Stomach smooth muscle (tissue), 2 donors: ENCODE data around the gene CHST13.

ENCODE experiments used
- H3K27ac ChIP-seq: one replicate; pipeline ENCODE4 v1.7.0; 2013; ENCODE audit warnings: mild to moderate bottlenecking, low read length, inconsistent platforms
- H3K27me3 ChIP-seq, 2 donors: one replicate each; pipeline ENCODE4 v1.7.0; 2013; ENCODE audit warnings: low read length in 2 of 2; ENCODE audit not compliant: insufficient read depth in 2 of 2, control insufficient read depth in 1 of 2
- H3K36me3 ChIP-seq, 2 donors: one replicate each; pipeline ENCODE4 v1.7.0; 2013; ENCODE audit warnings: low read length in 2 of 2; ENCODE audit not compliant: control insufficient read depth in 2 of 2, insufficient read depth in 2 of 2
- H3K4me1 ChIP-seq: one replicate; pipeline ENCODE4 v1.7.0; 2013; ENCODE audit warnings: low read length; ENCODE audit not compliant: control insufficient read depth, insufficient read depth
- H3K4me3 ChIP-seq, 2 donors: one replicate each; pipeline ENCODE4 v1.7.0; 2013; ENCODE audit warnings: low read length in 2 of 2
- H3K9ac ChIP-seq, 2 donors: one replicate each; pipeline ENCODE4 v1.7.0; 2013; ENCODE audit warnings: low read length in 2 of 2, mild to moderate bottlenecking in 1 of 2
- H3K9me3 ChIP-seq, 2 donors: one replicate each; pipeline ENCODE4 v1.7.0; 2013; ENCODE audit warnings: low read length in 2 of 2; ENCODE audit not compliant: control insufficient read depth in 2 of 2
- donor health status: healthy.
- donor health status: Pancreatic carcinoma.

The CHST13 gene

DNA sequence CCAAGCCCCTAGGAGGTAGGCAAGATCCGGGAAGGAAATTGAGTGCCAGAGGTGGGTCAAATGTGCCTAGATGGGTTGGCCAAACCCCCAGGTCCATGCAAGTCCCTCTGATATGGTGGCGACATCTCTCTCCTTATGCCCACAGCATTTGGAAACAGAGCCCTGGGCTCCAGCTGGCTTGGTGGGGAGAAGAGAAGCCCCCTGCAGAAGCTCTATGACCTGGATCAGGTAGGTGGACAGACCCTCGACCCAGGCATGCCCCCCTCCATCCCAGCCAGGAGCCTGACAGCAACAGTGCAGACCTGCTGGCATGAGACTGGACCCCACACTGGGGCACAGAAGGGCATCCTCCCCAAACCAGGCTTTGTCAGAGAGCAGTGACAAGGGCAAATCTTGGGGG, 12.2 kb downstream of the CHST13 start:
- Histone ChIP-seq H3K4me3 (no peak overlapping the region), H3K27ac (no peak overlapping the region), H3K4me1 (no peaks in the 10 kb centered on the region), H3K27me3 (peaks cover 10 to 22% of the 10 kb centered on the region in 2 donors), H3K9me3 (no peaks in the 10 kb centered on the region), H3K36me3 (no peaks in the 10 kb centered on the region), H3K9ac (no peak overlapping the region)

DNA sequence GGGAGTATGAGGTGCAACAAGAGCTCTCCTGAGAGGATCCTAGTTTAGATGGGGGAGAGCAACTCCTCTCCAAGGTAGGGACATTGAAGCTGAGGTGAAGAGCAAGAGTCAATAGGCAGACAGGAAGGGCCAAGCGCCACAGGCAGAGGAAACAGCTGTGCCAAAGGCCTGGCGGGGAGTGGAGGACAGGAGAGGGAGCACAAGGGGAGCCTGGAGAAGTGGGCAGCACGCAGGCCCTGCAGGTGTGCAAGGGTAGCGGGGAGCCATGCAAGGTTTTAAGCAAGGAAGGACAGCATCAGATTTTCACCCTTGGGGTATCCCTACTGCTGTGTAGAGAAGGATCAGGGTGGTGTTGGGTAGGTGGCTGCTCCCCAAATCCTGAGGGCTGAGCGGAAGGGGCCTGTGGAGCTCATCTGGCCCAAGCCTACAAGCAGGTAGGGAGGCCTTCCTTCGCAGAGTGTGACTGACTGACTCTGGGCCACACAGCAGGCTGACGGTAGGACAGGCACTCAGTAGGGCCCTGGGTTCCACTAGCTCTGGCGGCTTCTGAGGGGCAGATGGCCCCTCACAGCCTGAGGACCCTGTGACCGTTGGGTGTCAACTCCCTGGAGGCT, 13.3 kb downstream of the CHST13 start:
- peaks cover 20 to 22% of the 10 kb centered on the region in 2 donors for H3K27me3 ChIP-seq
- H3K9me3 ChIP-seq = no peaks in the 10 kb centered on the region
- no peak overlapping the region for H3K27ac ChIP-seq
- no peak overlapping the region for H3K9ac ChIP-seq
- no peaks in the 10 kb centered on the region for H3K4me1 ChIP-seq
- no peak overlapping the region for H3K4me3 ChIP-seq
- no peaks in the 10 kb centered on the region for H3K36me3 ChIP-seq

DNA sequence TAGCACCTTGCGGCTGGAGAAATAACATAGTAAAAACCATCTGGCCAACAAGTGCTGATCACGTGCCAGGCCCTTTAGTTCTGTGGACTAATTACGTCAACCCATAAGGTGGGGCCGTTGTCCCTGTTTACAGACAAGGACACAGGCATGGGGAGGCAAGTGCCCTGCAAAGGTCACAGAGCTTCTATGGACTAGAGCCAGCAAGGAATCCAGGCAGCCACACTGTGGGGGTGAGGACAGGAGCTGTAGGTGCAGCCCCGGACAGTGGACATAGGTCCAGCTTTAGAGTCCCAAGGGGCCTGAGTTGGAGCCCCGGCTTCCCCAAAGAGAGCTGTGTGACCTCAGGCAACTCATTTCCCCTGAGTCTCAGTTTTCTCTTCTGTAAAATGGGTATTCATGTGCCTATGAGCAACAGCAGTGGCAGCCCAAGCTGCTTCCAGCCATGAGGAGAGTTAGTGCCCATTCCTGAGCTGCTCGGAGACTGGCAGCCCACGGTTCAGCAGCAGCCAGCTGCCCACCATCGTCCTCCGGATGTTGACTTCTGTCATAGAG, 13.9 kb downstream of the CHST13 start:
- Histone ChIP-seq H3K4me3 (no peak overlapping the region), H3K27ac (no peak overlapping the region), H3K27me3 (peaks cover 22 to 26% of the 10 kb centered on the region in 2 donors), H3K9ac (no peak overlapping the region), H3K36me3 (no peaks in the 10 kb centered on the region), H3K4me1 (no peaks in the 10 kb centered on the region), H3K9me3 (no peaks in the 10 kb centered on the region)

DNA sequence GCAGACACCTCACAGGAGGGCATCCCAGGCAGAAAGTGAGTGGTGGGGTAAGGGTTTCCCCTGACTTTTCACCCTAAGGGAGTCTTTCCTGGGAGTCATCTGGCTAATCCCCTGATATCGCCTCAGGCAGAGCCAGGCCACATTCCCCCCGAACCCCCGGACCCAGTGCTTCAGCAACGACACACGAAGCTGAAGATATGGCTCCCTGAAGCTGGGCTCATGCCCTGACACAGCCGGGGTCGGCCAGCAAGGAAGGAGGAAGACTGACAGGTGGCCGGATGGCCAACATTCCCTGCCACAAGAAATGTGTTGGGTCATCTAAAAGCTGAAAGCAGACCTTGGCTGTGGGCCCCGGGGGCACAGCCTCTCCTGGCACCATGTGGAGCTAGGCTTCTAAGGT, 14.4 kb downstream of the CHST13 start:
- Histone ChIP-seq H3K36me3 (no peaks in the 10 kb centered on the region), H3K27ac (no peak overlapping the region), H3K27me3 (peaks cover 24 to 27% of the 10 kb centered on the region in 2 donors), H3K4me3 (no peak overlapping the region), H3K9ac (no peak overlapping the region), H3K4me1 (no peaks in the 10 kb centered on the region), H3K9me3 (no peaks in the 10 kb centered on the region)

DNA sequence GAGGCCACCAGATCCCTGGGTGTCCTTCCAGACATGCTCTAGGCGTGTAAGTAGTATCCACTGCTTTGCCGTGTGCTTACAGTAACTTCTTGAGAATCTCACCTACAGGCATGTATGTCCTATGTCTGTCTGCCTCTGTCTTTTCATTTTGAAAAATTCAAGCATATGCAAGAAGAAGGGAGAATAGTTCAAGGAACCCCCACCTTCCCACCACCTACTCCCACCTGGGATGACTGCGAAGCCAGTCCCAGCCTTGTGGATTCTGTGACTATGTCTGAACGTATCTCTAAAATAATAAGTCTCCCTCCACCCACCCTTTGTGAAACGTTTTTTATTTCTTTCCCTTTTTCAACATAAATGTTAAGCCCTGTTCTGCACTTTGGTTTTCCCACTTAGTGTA, 15.0 kb downstream of the CHST13 start:
- H3K9ac ChIP-seq = no peak overlapping the region
- no peaks in the 10 kb centered on the region for H3K4me1 ChIP-seq
- no peaks in the 10 kb centered on the region for H3K9me3 ChIP-seq
- no peak overlapping the region for H3K4me3 ChIP-seq
- no peaks in the 10 kb centered on the region for H3K36me3 ChIP-seq
- peaks cover 27 to 30% of the 10 kb centered on the region in 2 donors for H3K27me3 ChIP-seq
- no peak overlapping the region for H3K27ac ChIP-seq

DNA sequence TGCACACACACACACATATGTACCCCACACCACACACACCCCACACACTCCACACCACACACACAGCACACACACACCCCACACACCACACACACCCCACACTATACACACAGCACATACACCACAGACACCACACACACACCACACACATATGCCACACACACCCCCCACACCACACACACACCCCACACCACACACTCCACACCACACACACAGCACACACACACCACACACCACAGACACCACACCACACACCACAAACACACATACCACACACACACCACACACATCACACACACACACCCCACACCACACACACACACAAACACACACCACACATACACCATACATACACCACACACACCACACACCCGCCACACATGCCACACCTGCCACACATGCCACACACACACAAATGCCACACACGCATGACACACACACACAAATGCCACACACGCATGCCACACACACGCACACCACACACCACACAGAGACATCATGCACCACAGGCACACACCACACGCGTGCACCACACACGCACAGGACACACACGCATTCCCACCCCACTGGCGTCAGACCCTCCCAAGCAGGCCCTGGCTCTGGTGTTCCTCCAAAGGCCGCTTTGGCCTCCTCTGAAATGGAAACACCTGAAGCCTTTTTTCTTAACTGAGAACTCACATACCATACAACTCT, 15.7 kb downstream of the CHST13 start:
- Histone ChIP-seq H3K27me3 (peaks cover 27 to 32% of the 10 kb centered on the region in 2 donors), H3K27ac (no peak overlapping the region), H3K36me3 (no peaks in the 10 kb centered on the region)

DNA sequence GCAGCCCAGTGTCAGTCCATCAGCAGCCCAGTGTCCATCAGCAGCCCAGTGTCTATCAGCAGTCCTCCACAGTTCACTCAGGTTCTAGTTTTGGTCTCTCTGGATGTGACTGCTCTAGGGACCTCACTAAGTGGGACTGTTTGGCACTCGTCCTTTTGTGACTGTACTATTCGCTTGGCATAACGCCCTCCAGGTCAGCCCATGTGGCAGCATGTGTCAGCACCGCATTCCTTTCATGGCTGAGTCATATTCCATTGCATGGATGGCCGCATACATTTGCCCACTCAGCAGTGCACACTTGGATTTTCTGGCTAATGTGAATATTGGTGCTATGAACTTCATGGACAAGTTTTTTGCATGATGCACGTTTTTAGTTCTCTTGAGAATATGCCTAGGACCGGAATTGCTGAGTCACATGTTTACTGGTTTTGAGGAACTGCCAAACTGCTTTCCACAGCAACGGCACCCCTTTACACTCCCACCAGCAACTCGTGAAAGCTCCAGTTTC, 16.4 kb downstream of the CHST13 start:
- H3K36me3 ChIP-seq = no peaks in the 10 kb centered on the region
- no peak overlapping the region for H3K27ac ChIP-seq
- H3K4me3 ChIP-seq = no peak overlapping the region
- H3K9me3 ChIP-seq = no peaks in the 10 kb centered on the region
- peaks cover 27 to 28% of the 10 kb centered on the region in 2 donors for H3K27me3 ChIP-seq
- no peak overlapping the region for H3K9ac ChIP-seq
- no peaks in the 10 kb centered on the region for H3K4me1 ChIP-seq

More for the DNA sequence above, 15.7 kb downstream of the CHST13 start:
- H3K4me1 ChIP-seq = no peaks in the 10 kb centered on the region
- no peak overlapping the region for H3K4me3 ChIP-seq
- H3K9ac ChIP-seq = no peak overlapping the region
- H3K9me3 ChIP-seq = no peaks in the 10 kb centered on the region

DNA sequence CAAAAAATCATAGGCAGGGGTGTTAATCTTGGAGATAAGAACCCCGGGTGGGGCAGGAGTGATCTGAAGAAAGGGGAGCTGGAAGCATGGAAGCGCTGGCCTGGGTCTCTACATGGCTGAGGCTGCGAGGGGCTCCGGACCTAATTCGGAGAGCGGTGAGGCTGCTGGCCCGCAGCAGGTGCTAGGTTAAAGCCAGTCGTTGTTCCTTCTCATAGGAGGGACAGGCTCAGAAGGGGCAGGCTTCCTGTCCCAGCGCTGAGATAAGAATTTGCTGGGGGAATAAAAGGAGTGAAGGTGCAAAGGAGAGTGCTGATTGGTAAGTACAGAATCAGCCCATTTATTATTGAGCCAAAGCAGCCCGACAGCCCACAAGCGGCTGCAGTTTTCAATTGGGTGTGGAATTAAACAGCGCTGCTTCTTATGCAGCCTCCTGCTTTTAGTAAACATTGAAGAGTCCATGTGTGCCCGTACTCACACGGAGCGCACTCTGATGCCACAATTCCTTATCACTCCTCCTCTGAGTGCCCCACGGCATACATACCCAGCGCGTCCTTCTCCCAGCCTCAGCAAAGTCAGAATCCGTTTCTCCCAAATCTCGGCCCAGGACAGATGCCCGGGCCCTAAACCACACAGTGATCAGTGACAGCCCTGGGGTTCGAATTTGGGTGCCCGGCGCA, 17.1 kb downstream of the CHST13 start:
- no peak overlapping the region for H3K27ac ChIP-seq
- no peaks in the 10 kb centered on the region for H3K4me1 ChIP-seq
- H3K9ac ChIP-seq = no peak overlapping the region
- no peaks in the 10 kb centered on the region for H3K9me3 ChIP-seq
- peaks cover 25 to 30% of the 10 kb centered on the region in 2 donors for H3K27me3 ChIP-seq
- no peaks in the 10 kb centered on the region for H3K36me3 ChIP-seq
- no peak overlapping the region for H3K4me3 ChIP-seq

DNA sequence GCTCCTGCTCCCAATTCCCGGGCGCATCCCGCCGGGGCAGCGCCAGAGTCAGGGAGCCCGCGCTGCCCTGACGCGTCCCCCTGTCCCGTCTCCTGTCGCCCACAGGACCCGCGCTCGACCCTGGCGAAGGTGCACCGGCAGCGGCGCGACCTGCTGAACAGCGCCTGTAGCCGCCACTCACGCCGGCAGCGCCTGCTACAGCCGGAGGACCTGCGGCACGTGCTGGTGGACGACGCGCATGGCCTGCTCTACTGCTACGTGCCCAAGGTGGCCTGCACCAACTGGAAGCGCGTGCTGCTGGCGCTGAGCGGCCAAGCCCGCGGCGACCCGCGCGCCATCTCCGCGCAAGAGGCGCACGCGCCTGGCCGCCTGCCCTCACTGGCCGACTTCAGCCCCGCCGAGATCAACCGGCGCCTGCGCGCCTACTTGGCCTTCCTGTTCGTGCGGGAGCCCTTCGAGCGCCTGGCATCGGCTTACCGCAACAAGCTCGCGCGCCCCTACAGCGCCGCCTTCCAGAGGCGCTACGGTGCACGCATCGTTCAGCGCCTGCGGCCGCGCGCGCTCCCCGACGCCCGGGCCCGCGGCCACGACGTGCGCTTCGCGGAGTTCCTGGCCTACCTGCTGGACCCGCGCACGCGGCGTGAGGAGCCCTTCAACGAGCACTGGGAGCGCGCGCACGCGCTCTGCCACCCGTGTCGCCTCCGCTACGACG, 17.8 kb downstream of the CHST13 start:
- H3K27me3 ChIP-seq = peaks cover 21 to 25% of the 10 kb centered on the region in 2 donors
- H3K36me3 ChIP-seq = no peaks in the 10 kb centered on the region
- H3K9me3 ChIP-seq = no peaks in the 10 kb centered on the region
- no peak overlapping the region for H3K4me3 ChIP-seq
- H3K4me1 ChIP-seq = no peaks in the 10 kb centered on the region
- no peak overlapping the region for H3K9ac ChIP-seq
- H3K27ac ChIP-seq = no peak overlapping the region
